ENCODE measurements around the gene RRAS2. TPM values are rescaled to one million over a fixed set of nuclear protein-coding genes. Genes with fewer than 3 reads are reported as not detected.
"Not testable (repeated sequence)": the region's sequence is repeated elsewhere in the genome, so short reads cannot be mapped to it uniquely, and the experiment has no call there.

RRAS2 gene
- total RNA-seq, 4 donors from 2014 or later, result 51.5 to 81.4 (median 66.8) TPM

- intact Hi-C loops (cut with DNase I), result no loop called here
- no peak overlapping the region for H3K27ac ChIP-seq
- TF ChIP-seq CTCF (IDR thresholded peaks at IDR 0.05), result no peak
- TF ChIP-seq POLR2A (IDR thresholded peaks at IDR 0.05), result no peak
These were observed 103.8 kb downstream of the RRAS2 start for GRCh38 chr11:14255238-14255534.

DNA sequence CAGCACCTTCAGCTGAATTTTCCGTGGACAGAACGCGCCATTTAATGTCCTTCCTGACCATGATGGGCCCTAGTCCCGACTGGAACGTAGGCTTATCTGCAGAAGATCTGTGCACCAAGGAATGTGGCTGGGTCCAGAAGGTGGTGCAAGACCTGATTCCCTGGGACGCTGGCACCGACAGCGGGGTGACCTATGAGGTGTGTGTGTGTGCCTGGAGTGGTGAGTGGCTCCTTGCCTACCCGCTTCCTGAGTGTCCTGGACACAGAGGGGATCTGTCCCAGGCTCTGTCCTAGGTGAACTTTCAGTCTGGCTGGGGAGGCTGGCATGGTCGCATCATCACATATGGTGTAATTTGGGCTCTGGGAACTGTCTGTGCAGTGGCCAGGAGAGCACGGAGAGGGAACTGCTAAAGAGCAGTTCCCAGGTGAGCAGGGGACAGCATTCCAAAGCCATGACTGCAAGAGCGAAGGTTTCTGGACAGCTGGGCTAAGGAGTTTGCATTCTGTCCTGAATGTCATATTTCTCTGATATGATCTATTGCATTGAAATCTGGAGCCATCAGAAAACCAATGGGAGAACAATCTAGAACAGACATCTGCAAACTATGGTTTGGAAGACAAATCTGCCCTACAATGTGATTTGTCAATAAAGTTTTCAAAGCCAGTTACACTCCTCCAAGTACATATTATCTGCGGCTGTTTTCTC, 104.3 kb downstream of the RRAS2 start:
- TF ChIP-seq CTCF (IDR thresholded peaks at IDR 0.05), result no peak
- no peak for TF ChIP-seq POLR2A (IDR thresholded peaks at IDR 0.05)
- Histone ChIP-seq H3K9me3 (no peaks in the 10 kb centered on the region), H3K36me3 (no peaks in the 10 kb centered on the region), H3K27me3 (no peaks in the 10 kb centered on the region), H3K4me1 (no peaks in the 10 kb centered on the region), H3K4me3 (replicated peaks in 1 of 3) (no peak overlapping the region), H3K27ac (no peak overlapping the region)
- 84 to 88% methylated on average over 8 to 13 of the region's 13 CpGs for WGBS, 2 donors
- DNase-seq, result no peak
- intact Hi-C loops (cut with DNase I), result no loop called here

More at GRCh38 chr11:14255238-14255534, 103.8 kb downstream of the RRAS2 start:
- 22 to 47% methylated on average over 2 of the region's 2 CpGs for WGBS, 2 donors
- no peak overlapping the region for H3K4me3 ChIP-seq (replicated peaks in 1 of 3)
- no peaks in the 10 kb centered on the region for H3K9me3 ChIP-seq
- no peak for DNase-seq
- H3K4me1 ChIP-seq, result no peaks in the 10 kb centered on the region
- no peaks in the 10 kb centered on the region for H3K27me3 ChIP-seq
- no peaks in the 10 kb centered on the region for H3K36me3 ChIP-seq

GRCh38 chr11:14253840-14254239, 105.1 kb downstream of the RRAS2 start:
- no peaks in the 10 kb centered on the region for H3K36me3 ChIP-seq
- intact Hi-C loops (cut with DNase I), result no loop called here
- no peak for DNase-seq
- no peak for TF ChIP-seq CTCF (IDR thresholded peaks at IDR 0.05)
- no peak for TF ChIP-seq POLR2A (IDR thresholded peaks at IDR 0.05)
- no peaks in the 10 kb centered on the region for H3K9me3 ChIP-seq
- 88 to 92% methylated on average over 5 of the region's 5 CpGs for WGBS, 2 donors
- H3K4me3 ChIP-seq (replicated peaks in 1 of 3), result no peak overlapping the region
- no peaks in the 10 kb centered on the region for H3K27me3 ChIP-seq
- no peak overlapping the region for H3K27ac ChIP-seq
- no peaks in the 10 kb centered on the region for H3K4me1 ChIP-seq

- H3K4me3 ChIP-seq (replicated peaks in 1 of 3), result no peak overlapping the region
- H3K9me3 ChIP-seq, result no peaks in the 10 kb centered on the region
- H3K4me1 ChIP-seq, result peaks cover 0 to 3% of the 10 kb centered on the region in 2 donors
- no peaks in the 10 kb centered on the region for H3K36me3 ChIP-seq
- TF ChIP-seq POLR2A (IDR thresholded peaks at IDR 0.05) (no peak), CTCF (IDR thresholded peaks at IDR 0.05) (no peak)
- no peak overlapping the region for H3K27ac ChIP-seq
- H3K27me3 ChIP-seq, result no peaks in the 10 kb centered on the region
- WGBS, 2 donors, result 58 to 80% methylated on average over 2 of the region's 2 CpGs
- intact Hi-C loops (cut with DNase I), result no loop called here
- DNase-seq, result no peak
These were observed 105.6 kb downstream of the RRAS2 start for GRCh38 chr11:14253421-14253820.

DNA sequence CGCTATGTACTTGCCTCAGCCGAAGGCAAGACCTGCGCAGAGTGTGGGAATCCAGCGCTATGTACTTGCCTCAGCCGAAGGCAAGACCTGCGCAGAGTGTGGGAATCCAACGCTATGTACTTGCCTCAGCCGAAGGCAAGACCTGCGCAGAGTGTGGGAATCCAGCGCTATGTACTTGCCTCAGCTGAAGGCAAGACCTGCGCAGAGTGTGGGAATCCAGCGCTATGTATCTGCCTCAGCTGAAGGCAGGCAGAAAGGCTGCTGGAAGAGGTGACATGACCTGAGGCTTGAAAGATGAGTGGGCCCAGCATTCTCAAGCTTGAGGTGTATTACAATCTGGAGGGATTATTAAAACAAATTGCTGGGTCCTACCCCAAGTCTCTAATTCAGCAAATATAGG, 106.5 kb downstream of the RRAS2 start:
- H3K9me3 ChIP-seq, DNase-seq: not testable (repeated sequence)

More for the DNA sequence above, 106.5 kb downstream of the RRAS2 start:
- WGBS, 2 donors, result 95 to 100% methylated on average over 2 to 8 of the region's 12 CpGs
- H3K27me3 ChIP-seq; intact Hi-C loops (cut with DNase I); H3K4me3 ChIP-seq (replicated peaks in 1 of 3); H3K27ac ChIP-seq; H3K4me1 ChIP-seq; H3K36me3 ChIP-seq: not testable (repeated sequence)
